A673 (cell line): ENCODE measurements around the gene MT2A.

ENCODE experiments used
- EZH2 ChIP-seq: fragments of 200-600 bp; sonication (generic); IDR thresholded peaks from 2 replicates; pipeline ENCODE4 v1.6.1; 2017; ENCODE audit warnings: borderline replicate concordance, low read depth, mild to moderate bottlenecking, mixed read lengths, antibody characterized with exemption, low read length; ENCODE audit not compliant: poor library complexity, severe bottlenecking
- TF ChIP-seq, protein P1 (sequence below): fragments of 300-800, 200-600 bp; sonication (generic); conservative IDR thresholded peaks from 2 replicates; pipeline ENCODE4 v1.5.1; 2017; ENCODE audit warnings: low read depth, mild to moderate bottlenecking, antibody characterized with exemption, low read length, moderate library complexity, mixed read lengths

GRCh38 chr16:56616608-56617211 is 8.3 kb downstream of the MT2A start:
- TF ChIP-seq, protein P1, sequence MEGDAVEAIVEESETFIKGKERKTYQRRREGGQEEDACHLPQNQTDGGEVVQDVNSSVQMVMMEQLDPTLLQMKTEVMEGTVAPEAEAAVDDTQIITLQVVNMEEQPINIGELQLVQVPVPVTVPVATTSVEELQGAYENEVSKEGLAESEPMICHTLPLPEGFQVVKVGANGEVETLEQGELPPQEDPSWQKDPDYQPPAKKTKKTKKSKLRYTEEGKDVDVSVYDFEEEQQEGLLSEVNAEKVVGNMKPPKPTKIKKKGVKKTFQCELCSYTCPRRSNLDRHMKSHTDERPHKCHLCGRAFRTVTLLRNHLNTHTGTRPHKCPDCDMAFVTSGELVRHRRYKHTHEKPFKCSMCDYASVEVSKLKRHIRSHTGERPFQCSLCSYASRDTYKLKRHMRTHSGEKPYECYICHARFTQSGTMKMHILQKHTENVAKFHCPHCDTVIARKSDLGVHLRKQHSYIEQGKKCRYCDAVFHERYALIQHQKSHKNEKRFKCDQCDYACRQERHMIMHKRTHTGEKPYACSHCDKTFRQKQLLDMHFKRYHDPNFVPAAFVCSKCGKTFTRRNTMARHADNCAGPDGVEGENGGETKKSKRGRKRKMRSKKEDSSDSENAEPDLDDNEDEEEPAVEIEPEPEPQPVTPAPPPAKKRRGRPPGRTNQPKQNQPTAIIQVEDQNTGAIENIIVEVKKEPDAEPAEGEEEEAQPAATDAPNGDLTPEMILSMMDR = no peak
- TF ChIP-seq EZH2 = no peak
